ENCODE measurements around the gene BRPF1. TPM values are rescaled to one million over a fixed set of nuclear protein-coding genes. Genes with fewer than 3 reads are reported as not detected.

Gene BRPF1
- polyA plus RNA-seq, 4 donors, result 19.0 to 20.7 (median 19.9) TPM

DNA sequence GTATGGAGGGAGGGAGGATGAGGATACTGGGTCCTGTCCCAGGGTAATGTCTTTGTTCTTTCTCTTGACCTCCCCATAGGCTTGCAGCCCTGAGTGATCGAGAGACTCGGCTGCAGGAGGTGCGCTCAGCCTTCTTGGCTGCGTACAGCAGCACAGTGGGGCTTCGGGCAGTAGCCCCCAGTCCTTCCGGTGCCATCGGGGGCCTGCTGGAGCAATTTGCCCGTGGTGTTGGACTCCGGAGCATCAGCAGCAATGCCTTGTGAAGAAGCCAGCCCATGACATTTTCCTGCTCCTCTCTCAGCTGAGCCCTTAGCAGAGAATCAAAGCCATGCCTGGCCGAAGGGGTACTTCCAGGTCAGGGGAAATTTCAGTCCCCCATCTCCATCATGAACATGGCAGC, 29.8 kb upstream of the BRPF1 start:
- DNase-seq (ENCODE audit: low read depth in 4 of 4, low spot score in 3 of 4), result no peak

GRCh38 chr3:9703240-9703639, 28.3 kb upstream of the BRPF1 start:
- no peak for DNase-seq (ENCODE audit: low read depth in 4 of 4, low spot score in 3 of 4)

DNA sequence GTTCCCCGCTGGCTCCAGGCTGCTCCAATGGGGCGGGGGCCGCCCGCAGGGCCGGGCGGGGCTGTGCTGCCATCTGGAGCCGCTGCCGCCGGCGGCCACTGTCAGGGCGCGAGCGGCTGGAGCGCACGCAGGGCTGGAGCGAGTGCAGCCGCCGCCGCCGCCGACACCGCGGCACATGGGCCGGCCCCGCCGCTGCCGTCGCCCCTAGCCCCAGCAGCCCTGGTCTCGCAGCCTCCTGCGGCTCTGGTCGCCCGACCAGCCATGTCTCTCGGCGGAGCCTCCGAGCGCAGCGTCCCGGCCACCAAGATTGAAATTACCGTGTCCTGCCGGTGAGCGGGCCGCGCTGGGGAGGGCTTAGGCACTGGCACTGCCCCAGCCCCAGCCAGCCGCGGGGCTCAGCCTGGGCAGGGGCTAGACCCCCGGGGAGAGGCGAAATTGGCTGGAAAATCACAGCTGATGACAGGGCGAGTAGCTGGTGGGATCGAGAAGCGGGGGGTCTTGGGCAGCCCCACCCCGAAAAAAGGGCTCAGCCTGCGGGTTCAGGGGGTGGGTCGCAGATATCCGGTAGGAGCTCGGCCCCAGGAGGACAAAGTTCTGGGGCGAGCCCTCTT, 27.7 kb upstream of the BRPF1 start, which contains the start of gene CPNE9:
Gene CPNE9 (plus strand): TSS at position 98 of the 611 bp plus-strand sequence. CDS start 164 bp downstream, at position 262.
- DNase-seq (ENCODE audit: low read depth in 4 of 4, low spot score in 3 of 4), result no peak

GRCh38 chr3:9704347-9705322, 26.9 kb upstream of the BRPF1 start:
- peak; percentile 18 to 41 (median 26) for DNase-seq (ENCODE audit: low read depth in 4 of 4, low spot score in 3 of 4)

DNA sequence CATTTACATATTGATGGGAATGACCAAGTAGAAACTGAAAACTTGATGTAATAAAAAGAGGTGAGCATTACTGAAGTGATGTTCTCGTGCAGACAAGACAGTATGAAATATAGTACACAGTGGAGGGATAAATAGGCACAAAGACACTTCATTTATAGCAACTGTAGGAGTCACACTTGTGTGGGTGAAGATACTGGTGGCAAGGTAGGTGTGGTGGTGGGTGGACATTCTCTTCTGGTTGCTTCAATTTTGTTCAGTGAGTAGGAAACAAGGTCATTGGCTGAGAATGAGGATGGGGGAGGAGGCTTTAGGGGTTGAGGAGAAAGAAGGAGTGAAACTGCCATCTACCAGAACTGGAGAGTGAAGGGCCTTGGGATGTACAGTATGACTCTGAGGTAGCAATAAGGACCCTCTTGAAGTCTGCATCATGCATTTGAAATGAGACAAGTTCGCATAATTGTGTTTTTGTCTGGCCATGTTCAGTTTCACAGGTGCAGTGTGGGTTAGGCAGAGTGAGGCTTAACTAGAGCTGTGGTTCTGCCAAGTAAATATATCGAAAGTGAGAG, 21.3 kb upstream of the BRPF1 start:
- no peak for DNase-seq (ENCODE audit: low read depth in 4 of 4, low spot score in 3 of 4)

DNA sequence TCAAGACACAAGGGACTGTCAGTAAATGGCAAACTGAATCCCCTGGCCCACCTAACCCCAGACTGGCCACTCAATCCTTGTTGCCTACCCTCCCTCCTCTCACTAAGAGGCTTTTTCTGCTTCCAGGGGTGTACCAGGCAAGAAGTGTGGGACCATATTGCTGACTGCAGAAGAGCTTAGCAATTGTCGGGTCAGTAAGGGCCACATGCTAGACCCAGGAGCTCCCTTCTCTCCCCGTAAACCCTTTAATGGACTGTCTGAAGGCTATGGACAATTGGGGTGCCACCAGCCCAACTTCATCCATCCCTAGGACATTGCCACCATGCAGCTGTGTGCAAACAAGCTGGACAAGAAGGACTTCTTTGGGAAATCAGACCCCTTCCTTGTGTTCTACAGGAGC, 19.1 kb upstream of the BRPF1 start:
- no peak for DNase-seq (ENCODE audit: low read depth in 4 of 4, low spot score in 3 of 4)

GRCh38 chr3:9713142-9713541, 18.4 kb upstream of the BRPF1 start:
- DNase-seq (ENCODE audit: low read depth in 4 of 4, low spot score in 3 of 4), result no peak

GRCh38 chr3:9715136-9715535, 16.4 kb upstream of the BRPF1 start:
- no peak for DNase-seq (ENCODE audit: low read depth in 4 of 4, low spot score in 3 of 4)

GRCh38 chr3:9715764-9716437, 15.6 kb upstream of the BRPF1 start:
- peak in 3 of 4 donors; percentile 13 to 24 (median 14) for DNase-seq (ENCODE audit: low read depth in 4 of 4, low spot score in 3 of 4)

DNA sequence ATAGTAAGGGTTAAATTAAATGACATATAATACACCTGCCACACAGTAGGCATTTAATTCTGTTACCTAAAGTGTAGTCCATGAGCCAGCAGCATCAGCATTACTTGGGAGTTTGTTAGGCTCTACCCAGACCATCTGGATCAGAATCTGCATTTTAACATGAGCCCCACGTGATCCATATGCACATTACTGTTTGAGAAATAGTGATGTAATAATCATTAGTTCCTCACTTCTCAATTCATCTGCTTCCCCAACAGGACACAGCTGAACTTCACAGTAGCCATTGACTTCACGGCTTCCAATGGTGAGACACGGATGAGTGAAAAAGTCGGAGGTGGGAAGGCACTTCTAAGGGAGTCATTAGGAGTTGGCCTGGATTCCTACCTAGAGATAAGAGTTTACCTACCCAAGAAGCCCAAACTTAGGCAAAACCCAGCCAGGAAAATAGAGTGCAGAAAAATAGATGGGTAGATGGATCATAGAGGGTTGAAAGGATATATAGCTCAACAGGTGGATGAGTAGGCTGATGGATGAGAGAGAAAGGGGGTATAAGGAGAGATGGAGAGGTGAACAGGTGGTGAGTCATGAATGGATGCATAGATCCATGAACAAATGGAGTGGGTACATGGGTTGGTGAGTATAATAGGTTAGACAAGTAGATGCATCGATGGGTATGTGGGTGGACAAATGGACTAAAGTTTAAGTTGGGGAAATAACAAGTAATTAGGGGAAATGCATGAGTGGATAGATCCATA, 14.6 kb upstream of the BRPF1 start:
- DNase-seq (ENCODE audit: low read depth in 4 of 4, low spot score in 3 of 4), result no peak

- no peak for DNase-seq (ENCODE audit: low read depth in 4 of 4, low spot score in 3 of 4)
Observed at GRCh38 chr3:9717563-9717962, 14.0 kb upstream of the BRPF1 start.

GRCh38 chr3:9718118-9718517, 13.4 kb upstream of the BRPF1 start:
- DNase-seq (ENCODE audit: low read depth in 4 of 4, low spot score in 3 of 4), result no peak

DNA sequence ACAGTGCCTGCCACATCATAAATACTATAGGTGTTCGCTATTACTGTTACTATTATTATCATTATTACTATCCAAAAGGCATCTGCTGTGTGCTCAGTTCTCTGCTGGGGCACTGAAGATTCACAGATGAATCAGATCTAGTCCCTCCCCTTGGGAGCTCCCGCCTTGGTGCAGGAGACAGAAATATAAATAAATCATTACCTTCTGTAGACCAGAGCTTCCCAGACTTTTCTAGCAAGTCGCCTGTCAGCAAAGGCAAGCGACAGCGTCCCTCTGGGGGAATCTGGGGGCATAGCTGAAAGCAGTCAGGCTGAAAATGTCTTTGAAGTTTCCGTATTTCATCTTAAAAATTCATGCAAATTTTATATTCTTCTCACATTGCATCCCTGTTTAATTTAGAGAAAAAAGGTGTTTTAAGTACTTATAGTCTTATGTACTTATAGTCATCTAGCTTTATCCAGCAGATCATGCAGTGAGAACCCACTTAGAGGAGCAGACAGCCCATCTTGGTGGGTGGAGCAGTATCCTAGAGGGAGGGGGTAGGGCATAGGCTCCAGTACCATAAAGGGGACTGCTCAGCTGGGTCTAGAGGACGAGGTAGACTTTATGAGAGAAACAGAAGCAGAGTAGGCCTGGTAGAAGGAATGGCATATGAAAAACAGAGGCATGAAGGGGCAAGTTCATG, 10.4 kb upstream of the BRPF1 start:
- no peak for DNase-seq (ENCODE audit: low read depth in 4 of 4, low spot score in 3 of 4)

GRCh38 chr3:9721700-9722060, 9.9 kb upstream of the BRPF1 start:
- DNase-seq (ENCODE audit: low read depth in 4 of 4, low spot score in 3 of 4), result no peak

GRCh38 chr3:9725775-9726515, 5.6 kb upstream of the BRPF1 start:
- DNase-seq (ENCODE audit: low read depth in 4 of 4, low spot score in 3 of 4), result no peak

DNA sequence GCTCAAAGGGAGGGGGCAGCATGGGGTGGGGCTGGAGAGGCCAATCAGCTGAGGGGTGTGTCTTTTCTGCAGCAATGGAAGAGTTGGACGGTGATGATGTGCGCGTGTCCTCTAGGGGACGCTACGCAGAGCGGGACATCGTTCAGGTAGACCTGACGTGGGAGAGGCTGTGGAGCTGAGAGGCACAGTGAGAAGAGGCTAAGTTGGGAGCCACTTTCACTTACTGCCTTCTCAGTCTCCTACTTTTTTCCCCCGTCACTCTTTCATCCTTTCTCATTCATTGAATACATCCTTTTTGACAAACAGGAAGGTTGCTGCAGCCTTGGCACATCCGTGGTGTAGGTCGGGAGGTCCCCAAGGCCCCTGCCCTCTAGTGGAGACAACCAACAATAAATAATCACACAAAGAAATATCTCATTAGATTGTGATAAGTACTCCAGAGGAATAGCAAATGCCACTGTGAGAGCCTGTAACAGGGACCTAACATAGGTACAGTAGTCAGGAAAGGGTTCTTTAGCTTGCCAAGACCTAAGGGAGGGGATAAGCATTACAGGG, 4.4 kb upstream of the BRPF1 start:
- DNase-seq (ENCODE audit: low read depth in 4 of 4, low spot score in 3 of 4), result no peak

- DNase-seq (ENCODE audit: low read depth in 4 of 4, low spot score in 3 of 4), result no peak
Observed at GRCh38 chr3:9727743-9728142, 3.8 kb upstream of the BRPF1 start.

DNA sequence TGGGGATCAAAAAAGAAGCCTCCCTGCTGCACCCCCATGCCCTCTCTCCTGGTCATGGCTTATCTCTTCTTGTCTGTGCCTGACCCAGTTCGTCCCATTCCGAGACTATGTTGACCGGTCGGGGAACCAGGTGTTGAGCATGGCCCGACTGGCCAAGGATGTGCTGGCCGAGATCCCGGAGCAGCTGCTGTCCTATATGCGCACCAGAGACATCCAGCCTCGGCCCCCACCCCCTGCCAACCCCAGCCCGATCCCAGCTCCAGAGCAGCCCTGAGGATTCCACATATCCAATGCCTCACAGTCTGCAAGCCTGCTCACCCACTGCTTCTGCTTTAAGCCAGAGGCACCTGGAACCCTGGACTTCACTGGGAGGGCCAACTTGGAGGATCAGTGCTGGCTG, 2.1 kb upstream of the BRPF1 start:
- no peak for DNase-seq (ENCODE audit: low read depth in 4 of 4, low spot score in 3 of 4)

Data from right renal pelvis (tissue), 4 donors.